Activated CD4-positive, CD25-positive, alpha-beta regulatory T cell (primary cell): ENCODE data around the gene CEBPG.

ENCODE experiments used
- DNase-seq, 4 experiments: peaks; one replicate each; lab custom pipeline; 2025; lab: John Stamatoyannopoulos, UW

The CEBPG gene

GRCh38 chr19:33405553-33406461 is 32.3 kb downstream of the CEBPG start:
- DNase-seq, result no peak

- DNase-seq, result peak; percentile 47 to 71 (median 58)
Measured at GRCh38 chr19:33406521-33407139, 33.1 kb downstream of the CEBPG start.

- no peak for DNase-seq
Measured at GRCh38 chr19:33407140-33407551, 33.6 kb downstream of the CEBPG start.

GRCh38 chr19:33407716-33408115 is 34.2 kb downstream of the CEBPG start:
- no peak for DNase-seq

GRCh38 chr19:33408116-33408515 is 34.6 kb downstream of the CEBPG start:
- DNase-seq, result no peak

GRCh38 chr19:33408538-33409434 is 35.3 kb downstream of the CEBPG start:
- no peak for DNase-seq

GRCh38 chr19:33409906-33410685 is 36.6 kb downstream of the CEBPG start:
- no peak for DNase-seq

- no peak for DNase-seq
Measured at GRCh38 chr19:33410915-33411401, 37.4 kb downstream of the CEBPG start.

- DNase-seq, result no peak
Measured at GRCh38 chr19:33411621-33412180, 38.2 kb downstream of the CEBPG start.

- no peak for DNase-seq
Measured at GRCh38 chr19:33412601-33413425, 39.3 kb downstream of the CEBPG start.

- no peak for DNase-seq
Measured at GRCh38 chr19:33413426-33413725, 39.9 kb downstream of the CEBPG start.

- DNase-seq, result no peak
Measured at GRCh38 chr19:33413868-33414666, 40.6 kb downstream of the CEBPG start.

- DNase-seq, result no peak
Measured at GRCh38 chr19:33414667-33415605, 41.4 kb downstream of the CEBPG start.

GRCh38 chr19:33416307-33417215 is 43.1 kb downstream of the CEBPG start:
- DNase-seq, result peak; percentile 22 to 51 (median 38)

- DNase-seq, result no peak
Measured at GRCh38 chr19:33417751-33418150, 44.2 kb downstream of the CEBPG start.

GRCh38 chr19:33418461-33418860 is 45.0 kb downstream of the CEBPG start:
- no peak for DNase-seq
